Activated CD4-positive, alpha-beta T cell treated with anti-CD3 and anti-CD28 coated beads for 48 hours (primary cell): ENCODE measurements around the gene BTNL9.
"Not testable (repeated sequence)": the region's sequence is repeated elsewhere in the genome, so short reads cannot be mapped to it uniquely, and the experiment has no call there.

Source experiments
- DNase-seq: peaks from one replicate; pipeline ENCODE4 v3.0.0-alpha.2; 2020

The BTNL9 gene

DNA sequence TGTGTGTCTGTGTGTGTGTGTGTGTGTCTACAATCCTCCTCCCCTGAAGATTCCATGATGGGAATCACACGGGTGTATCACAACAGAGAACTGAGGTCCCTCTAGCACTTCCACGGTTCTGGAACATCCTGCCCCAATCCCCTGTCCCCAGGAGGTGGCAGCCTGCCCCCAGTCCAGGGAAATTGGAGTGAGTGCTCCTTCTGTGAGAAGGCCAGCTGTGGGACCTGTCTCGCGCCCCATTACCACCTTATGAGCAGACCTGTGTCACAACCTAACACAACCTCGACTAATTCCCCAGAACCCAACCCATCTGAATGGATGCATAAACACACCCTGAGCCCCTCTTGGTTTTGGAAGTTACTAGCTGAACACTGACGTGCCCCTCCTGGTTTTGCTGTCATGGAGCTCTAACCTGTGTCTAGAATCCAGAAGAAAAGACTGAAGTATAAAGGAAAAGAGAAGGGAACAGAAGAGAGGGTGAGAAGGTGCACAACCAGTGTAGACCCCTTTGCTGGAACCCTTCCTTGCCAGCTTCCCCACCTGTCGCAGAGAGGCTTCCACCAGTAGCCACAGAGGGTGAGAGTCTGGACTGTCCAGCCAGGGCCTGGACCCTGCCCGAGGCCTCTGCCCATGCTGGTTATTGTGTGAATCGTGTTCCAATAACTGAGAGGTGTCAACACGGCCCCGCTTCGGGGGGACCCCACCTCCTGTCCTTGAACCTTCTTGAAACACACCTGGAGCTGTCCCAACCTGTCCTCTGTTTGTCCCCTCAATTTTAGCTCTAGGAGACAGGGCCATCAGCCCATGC lies 3.4 kb downstream of the BTNL9 start:
- no peak for DNase-seq

GRCh38 chr5:181044093-181044599 lies 4.1 kb downstream of the BTNL9 start:
- no peak for DNase-seq

DNA sequence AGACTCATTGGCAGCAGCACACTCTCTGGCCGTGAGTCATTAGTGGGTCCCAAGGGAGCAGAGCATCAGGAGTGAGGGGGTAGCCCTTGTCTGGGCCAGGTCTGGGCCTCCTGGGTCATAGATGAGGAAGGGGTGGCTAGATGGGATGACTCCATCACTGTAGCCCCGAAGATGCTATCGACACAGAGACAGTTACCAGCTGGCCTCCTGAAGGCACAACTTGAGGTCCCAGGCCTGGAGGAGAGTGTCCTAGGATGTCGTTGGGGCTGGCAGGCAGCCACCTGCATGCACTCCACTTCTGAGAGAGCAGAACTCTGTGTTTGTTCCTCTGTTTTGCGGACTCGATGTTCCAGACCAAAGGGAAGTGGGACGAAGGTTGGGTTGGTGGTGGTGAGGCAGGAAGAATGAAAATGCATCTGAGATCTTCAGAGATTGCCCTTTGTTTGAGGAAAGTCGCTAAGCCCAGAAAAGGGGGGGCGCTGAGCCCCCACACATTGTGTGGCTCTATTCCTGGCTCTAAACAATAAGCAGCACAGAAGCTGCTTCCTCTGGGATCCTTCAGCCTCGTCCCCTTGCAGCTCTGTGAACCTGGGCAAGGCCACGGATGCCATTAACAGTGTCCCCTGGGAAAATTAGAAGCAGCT lies 4.7 kb downstream of the BTNL9 start:
- no peak for DNase-seq

GRCh38 chr5:181045316-181045715 lies 5.2 kb downstream of the BTNL9 start:
- no peak for DNase-seq

GRCh38 chr5:181045857-181046256 lies 5.8 kb downstream of the BTNL9 start:
- not testable (repeated sequence) for DNase-seq

- no peak for DNase-seq
Observed at GRCh38 chr5:181047288-181047687, 7.2 kb downstream of the BTNL9 start.

GRCh38 chr5:181047921-181048320 lies 7.9 kb downstream of the BTNL9 start:
- no peak for DNase-seq

DNA sequence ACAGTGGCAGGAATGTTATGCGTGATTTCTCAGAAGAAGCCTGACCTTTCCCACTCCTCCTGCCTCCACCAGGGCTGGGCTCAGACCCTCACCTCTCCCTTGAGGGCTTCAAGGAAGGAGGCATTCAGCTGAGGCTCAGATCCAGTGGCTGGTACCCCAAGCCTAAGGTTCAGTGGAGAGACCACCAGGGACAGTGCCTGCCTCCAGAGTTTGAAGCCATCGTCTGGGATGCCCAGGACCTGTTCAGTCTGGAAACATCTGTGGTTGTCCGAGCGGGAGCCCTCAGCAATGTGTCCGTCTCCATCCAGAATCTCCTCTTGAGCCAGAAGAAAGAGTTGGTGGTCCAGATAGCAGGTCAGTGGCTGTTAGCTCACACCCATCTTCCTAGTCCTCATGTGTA lies 9.9 kb downstream of the BTNL9 start:
- DNase-seq = no peak

GRCh38 chr5:181051841-181052671 lies 12.0 kb downstream of the BTNL9 start:
- DNase-seq = no peak

- peak; percentile 39 for DNase-seq
Observed at GRCh38 chr5:181052672-181053487, 12.8 kb downstream of the BTNL9 start.

GRCh38 chr5:181053488-181054121 lies 13.5 kb downstream of the BTNL9 start:
- DNase-seq = no peak

DNA sequence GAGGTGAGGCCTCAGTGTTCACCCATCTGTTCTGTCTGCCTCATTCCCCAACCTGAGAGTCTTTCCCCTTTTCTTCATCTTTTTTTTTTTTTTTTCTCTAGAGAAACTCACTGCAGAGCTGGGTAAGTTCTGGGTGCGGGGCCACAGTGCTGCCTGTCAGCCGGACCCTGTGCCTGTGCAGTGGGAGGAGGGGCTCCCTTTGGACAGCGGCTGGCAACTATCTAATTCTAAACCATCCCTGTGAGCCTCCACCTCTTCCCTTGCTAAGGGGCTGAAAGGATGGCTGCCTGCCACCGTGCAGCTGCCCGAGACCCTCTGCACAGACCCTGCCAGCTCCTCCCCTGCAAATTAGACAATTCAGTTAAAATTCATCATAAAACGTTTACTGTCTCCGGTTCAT lies 14.1 kb downstream of the BTNL9 start:
- DNase-seq = no peak

- DNase-seq = no peak
Observed at GRCh38 chr5:181054871-181055459, 14.9 kb downstream of the BTNL9 start.

- DNase-seq = no peak
Observed at GRCh38 chr5:181056431-181056830, 16.4 kb downstream of the BTNL9 start.

GRCh38 chr5:181058321-181058720 lies 18.3 kb downstream of the BTNL9 start:
- DNase-seq = no peak

DNA sequence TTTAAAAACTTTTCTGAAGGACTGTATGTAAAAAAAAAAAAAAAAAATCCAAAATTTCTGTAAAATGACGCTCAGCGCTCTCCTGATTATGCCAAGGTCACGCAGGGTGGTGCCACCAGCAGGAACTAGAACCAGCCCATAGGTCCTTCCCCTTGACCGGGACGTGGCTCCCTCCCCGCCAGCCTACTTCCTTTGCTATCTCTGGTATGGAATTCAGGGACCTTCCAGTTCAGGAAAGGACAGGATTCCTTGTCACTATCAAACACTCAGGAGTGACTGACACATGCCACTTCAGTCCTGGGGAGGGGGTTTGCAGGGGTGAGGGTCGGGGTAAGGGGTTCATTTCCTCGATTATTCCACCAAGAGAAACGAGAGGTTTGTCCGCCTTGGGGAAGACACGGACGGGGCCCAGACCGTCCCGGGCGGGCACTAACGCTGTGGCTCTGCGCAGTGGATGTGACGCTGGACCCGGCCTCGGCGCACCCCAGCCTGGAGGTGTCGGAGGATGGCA lies 18.8 kb downstream of the BTNL9 start:
- no peak for DNase-seq

GRCh38 chr5:181059297-181060230 lies 19.5 kb downstream of the BTNL9 start:
- DNase-seq = peak; percentile 21

- no peak for DNase-seq
Observed at GRCh38 chr5:181060231-181060590, 20.1 kb downstream of the BTNL9 start.

DNA sequence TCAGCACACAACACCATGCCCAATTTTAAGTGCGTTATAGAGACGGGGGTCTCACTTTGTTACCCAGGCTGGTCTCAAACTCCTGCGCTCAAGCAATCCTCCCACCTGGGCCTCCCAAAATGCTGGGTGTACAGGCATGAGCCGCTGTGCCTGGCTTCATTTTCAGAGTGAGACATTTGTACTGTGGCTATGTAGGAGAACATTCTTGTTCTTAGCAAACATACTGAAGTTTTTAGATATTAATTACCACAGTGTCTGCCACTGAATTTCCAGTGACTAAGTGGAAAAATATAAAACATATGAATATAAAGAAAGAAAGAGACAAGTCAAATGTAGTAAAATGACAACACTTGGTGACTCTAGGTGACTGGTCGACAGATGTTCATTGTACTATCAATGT lies 20.9 kb downstream of the BTNL9 start:
- no peak for DNase-seq

DNA sequence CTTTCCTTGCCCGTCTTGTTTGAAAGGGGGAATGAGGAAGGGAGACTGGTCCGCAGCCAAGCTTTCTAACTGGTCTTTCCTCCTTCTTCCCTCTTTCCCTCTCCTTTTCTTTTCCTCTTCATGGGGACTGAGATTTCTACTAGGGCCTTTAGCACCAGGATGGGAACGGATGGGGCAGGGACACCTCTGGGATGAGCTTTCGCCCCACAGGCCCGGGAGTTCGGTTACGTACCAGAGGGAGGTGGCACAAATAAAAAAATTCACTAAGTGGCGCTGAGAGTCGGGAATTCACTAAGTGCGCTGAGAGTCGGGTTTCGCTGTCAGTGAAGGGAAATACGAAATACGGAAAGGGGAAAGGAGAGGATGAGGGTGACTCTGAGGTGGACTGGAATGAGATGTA lies 21.6 kb downstream of the BTNL9 start:
- DNase-seq = no peak
